GM21717 (cell line): ENCODE results near the gene WASF2.

Experiments
- ATAC-seq: cut with Tn5 transposase; IDR thresholded peaks from one replicate; pipeline ENCODE4 v1.9.1; 2021; ENCODE audit warnings: mild to moderate bottlenecking, moderate library complexity; ENCODE audit not compliant: unreplicated experiment

Gene WASF2

DNA sequence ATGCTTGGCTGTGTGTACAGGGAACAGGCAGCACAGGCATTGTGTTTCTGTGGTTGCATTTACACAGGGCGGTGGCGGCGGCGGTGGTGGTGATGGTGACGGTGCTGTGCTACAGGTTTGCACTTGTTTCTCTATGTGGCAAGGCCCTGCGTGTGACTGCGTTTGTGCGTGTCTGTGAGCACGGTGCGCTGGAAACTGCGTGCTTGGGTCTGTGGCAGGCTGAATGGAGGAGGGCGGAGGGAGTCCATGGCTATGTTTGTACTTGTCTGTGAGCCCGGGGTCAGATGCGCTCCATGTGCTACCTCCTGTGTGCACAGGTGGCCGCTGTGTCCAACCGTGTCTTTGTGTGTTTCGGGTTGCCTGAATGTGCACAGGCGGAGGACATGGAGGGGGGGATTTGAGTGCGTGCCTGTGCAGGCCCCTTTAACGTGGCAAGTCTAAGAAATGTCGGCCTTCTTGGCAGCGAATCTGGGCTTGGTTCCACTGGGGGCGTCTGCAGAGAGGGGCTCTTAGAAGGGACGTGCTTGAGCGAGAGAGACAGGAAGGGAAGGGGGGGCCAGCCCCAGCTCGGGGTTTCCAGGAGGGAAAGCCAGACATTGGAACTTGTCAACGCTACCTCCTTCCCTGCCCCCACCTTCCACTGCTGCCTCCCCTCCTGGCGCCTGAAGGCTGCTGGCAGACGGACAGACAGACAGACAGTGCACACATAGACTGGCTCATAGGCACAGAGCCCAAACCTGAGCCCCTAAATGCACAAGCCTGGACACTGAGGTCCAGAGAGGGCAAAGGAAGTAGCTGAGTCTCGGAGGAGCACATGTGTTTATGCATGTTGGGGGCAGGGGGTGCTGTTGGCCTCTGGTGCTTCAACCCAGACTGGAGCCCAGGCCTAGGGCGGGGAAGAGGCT lies 32.7 kb upstream of the WASF2 start:
- no peak for ATAC-seq

DNA sequence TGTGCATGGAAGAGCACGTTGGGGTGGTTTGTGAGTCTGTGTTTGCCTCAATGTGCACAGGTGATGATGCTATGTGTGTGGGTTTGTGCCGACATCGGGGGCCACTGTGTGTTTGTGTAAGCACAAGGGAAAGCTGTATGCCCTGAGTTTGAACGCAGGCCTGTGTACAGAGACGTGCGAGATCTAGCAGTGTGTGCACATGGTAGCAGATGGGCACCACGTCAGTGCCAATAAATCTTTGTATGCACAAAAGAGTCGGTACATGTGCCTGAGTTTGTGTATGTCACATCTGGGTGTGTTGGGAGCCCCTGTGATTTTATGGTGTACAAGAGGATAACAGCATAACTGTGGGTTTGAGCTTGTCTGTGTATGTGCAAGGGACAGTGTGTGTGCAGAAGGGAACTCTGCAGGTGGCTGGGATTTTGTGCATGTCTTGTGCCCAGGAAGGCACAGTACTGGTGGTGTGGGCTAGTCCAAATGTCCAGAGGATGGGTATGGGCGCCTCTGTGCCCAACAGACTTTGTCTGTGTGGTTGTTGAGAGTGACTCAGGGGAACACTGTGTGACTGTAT lies 32.0 kb upstream of the WASF2 start:
- no peak for ATAC-seq

DNA sequence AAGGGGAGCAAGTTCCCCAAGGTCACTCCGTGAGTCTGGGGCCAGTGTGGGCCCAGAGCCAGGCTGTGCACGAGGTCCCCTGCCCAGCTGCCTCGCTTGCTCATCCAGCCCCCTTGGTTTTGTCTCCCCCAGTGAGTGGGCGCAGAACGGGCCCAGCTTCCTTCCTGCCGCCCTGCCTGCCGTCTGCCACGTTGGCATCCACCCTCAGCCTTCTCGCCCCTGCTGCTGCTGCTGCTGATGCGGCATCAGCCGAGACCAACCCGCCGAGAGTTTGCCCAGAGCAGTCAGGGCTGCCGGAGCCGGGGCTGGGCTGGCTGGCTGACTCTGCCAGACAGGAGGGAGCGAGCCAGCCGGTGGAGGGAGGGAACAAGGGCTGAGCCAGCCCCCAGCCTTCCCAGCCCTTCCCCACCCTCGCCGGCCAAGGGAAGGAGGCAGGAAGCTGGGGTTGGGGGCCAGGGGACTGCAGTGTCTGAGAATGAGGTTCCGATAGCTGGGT lies 31.4 kb upstream of the WASF2 start:
- no peak for ATAC-seq

DNA sequence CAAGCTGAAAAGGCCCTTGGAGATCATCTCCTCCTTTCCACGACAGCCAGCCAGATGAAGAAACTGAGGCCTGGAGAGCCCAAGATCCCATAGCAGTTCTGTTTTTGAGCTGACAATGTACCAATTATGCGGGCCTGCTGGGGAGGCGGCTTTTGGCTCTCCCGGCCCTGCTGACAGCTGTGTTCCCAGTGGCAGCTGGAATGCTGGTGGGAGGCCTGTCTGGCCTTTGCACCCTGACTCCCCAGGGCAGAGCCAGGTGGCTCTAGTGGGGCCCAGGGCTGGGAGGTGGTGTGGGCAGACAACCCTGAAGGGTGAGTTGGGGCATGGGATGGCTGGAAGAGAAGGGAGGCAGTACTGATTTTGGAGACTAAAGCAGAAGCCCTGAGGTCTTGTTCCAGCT lies 30.7 kb upstream of the WASF2 start:
- ATAC-seq: no peak

DNA sequence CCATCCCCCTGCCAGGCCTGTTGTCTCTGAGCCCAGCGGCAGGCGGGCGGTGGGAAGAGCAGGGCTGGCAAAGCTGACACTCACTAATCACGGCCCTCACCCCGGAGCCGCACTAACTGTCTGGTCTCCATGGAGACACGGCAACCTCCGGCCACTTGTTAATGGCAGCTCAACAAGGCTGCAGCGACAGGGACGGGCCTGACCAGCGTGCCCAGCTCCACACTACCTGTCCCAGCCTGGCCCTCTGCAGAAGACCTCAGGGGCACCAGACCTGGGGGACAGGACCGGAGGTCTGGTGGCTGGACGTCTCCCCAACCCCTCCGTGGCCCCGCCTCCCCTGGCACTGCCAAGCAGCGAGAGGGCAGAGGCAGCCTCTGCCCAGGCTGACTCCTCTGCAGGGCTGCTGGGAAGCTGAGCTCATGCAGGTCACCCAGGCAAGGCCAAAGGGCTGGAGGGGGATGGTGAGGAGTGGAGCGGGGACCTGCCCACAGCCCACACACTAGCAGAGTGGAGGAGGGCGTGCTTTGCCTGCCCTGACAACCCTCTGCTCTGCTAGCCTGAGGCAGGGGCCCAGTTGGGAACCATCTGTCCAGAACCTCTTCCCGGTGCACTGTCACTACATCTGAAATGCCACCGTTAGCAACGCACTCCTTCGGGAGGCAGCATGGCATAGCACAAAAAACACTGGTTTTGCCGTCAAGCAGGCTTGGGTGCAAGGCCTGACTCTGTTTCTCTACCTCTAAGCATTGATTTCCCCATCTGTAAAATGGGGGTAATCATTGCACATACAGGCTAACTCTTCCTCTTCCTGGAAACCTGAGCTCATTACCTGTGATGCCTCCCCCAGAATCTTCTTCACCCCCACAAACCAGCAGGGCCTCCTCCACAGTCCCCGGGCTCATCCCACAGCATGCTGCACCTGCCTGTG lies 29.6 kb upstream of the WASF2 start:
- no peak for ATAC-seq

DNA sequence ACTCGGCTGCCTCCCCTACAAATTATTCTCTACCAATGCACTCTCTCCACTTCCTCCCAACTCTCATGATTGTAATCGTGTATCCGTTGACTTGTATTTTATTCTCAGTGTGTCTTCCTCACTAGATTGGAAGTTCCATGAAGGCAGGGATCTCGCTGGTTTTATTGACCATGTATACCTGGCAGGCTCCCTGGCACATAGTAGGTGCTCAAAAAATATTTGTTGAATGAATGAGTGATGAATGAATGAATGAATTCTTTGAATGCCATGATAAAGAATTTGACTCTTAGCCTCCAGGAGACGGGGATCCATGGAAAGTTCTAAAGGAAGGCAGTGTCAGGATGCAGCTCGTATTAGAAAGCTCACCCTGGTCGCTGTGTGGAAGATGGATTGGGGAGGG lies 28.8 kb upstream of the WASF2 start:
- no peak for ATAC-seq

DNA sequence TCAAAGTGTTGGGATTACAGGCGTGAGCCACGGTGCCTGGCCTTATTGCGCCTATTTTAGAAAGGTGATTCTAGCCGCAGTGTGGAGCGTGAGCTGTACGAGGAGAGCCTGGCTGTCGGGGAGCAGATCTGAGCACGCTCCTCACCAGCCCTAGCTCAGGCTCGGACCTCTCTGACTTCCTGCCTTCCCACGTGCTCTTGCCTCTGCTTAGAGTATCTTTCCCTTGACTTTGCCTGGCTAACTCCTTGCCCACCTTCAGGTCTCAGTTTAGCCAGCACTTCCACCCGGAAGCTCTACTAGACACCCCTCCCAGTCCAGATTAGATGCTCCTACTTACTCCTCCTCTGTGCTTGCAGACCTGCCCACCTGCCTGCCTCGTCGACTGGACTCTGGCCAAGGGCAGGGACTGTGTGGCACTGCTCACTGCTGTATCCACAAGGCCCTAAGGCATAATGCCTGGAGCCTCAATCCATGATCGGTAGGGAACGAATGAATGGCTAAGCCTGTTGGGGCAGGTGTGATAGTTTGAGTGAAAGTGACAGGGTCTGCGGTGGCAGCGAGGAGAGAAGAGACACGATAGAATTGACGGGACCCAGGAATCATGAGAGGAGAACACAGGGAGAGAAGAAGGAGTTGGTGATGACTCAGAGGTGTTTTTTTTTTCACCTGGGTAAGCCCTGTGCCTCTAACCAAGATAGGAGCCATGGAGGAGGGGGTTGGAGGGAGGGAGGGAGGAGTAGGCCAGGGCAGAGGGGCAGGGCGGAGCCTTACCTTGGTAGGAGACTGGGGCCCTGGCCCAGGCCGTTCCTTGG lies 28.1 kb upstream of the WASF2 start:
- no peak for ATAC-seq

DNA sequence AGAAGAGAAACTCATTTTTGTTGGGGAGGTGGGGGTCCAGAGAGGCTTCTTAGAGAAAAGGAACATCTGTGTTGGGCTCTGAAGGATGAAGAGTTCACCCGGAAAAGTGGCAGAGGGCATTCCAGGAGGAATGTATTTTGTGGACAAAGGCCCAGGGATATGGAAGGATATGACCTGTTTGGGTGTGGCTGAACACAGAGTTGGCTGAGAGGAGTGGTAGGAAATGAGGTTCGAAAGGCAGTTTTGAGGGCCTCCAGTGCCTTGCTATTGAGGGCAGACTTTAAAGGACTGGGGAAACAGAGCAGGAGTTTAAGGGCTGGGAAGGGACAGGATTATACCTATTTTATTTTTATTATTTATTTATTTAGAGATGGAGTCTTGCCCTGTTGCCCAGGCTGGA lies 27.3 kb upstream of the WASF2 start:
- no peak for ATAC-seq

DNA sequence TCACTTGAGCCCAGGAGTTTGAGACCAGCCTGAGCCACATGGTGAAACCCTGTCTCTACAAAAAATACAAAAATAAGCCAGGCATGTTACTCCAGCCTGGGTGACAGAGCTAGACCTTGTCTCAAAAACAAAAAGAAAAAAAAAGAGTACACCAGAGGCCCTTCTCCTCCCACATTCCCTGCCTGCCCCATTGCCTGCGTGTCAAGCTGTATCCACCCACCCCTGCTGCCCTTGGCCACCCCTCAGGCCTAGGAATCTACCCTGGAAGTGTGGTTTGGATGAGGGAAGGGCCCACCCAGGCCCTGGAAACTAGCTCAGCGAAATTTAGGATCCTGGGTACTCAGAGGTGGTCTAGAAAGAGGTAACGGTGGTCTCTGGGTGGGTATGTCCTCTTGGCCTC lies 25.7 kb upstream of the WASF2 start:
- ATAC-seq: no peak

DNA sequence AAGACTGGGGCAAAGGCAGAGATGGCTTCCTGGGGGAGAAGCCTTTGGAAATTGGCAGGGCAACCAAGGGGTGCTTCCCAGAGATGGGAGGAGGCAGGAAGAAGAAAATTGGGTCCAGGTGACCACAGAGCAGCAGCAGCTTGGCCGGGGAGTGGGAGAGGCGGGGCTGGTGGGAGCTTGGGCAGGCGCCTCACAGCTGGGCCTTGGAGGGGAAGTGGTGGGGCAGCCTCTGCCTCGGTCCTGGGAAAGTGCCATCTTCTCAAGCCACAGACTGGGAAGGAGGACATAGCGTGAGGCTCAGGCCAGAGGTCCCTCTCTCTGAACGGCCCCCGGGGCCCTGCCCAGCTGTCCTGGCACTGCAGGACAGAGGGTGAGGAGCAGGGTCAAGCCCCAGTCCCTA lies 24.0 kb upstream of the WASF2 start:
- no peak for ATAC-seq

DNA sequence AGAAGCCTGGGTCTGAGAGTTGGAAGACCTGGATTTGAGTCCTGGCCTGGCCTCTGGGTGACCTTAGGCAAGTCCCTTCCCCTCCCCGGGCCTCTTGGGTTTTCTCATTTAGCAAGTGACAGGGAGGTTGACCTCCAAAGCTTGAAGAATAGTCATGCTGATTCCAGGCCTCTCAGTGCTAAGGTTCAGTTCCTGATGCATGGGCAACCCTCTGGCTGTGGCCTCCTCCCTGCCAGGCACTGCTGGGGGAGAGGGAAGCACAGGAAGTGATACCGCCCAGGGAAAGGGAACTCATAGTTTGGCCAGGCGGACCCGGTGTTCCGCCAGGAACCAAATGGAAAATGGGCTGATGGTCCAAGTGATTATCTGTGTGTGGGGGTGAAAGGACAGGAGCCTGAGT lies 23.6 kb upstream of the WASF2 start:
- ATAC-seq: no peak

DNA sequence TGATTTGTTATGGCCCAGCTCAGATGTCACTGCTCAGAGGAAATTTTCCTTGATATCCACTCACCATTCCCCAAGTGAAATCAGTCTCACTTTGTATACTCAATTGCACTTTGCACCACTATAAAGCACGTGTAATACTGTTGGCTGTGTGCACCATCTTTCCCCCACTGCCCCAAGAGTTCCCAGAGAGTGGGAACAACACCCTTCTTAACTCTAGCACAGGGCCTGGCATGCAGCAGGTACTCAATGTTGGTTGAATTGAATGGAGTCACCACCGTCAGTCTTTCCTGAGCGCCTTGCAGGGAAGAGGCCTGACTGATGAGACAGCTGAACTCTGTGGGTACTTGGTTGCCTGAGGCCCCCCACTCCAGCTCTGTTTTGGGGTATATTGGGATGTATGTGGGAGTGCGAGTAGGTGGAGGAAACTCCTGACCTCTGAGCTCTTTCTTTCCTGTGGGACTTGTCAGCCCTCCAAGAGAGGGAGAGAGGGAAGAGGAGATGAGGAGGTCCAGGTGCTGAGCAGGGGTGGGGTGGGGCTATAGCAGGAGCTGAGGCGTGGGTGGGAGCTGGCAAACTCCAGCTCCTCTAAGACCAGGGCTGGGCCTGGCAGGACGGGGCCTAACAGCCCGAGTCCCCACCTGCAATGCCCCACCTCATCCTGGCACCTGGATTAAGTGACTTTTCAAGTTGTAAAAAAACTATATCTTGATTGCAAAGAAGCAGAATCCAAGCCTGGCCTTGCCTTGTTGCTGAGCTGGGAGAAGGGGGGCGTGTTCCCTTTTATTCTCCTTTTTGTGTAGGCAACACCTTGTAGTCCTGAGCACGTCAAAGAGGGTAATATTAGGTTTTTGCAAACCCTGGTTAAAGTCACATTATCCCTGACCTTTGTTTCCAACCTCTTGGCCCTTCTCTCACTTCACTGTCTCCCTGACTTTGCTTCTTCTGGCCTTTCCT lies 19.4 kb upstream of the WASF2 start:
- no peak for ATAC-seq

DNA sequence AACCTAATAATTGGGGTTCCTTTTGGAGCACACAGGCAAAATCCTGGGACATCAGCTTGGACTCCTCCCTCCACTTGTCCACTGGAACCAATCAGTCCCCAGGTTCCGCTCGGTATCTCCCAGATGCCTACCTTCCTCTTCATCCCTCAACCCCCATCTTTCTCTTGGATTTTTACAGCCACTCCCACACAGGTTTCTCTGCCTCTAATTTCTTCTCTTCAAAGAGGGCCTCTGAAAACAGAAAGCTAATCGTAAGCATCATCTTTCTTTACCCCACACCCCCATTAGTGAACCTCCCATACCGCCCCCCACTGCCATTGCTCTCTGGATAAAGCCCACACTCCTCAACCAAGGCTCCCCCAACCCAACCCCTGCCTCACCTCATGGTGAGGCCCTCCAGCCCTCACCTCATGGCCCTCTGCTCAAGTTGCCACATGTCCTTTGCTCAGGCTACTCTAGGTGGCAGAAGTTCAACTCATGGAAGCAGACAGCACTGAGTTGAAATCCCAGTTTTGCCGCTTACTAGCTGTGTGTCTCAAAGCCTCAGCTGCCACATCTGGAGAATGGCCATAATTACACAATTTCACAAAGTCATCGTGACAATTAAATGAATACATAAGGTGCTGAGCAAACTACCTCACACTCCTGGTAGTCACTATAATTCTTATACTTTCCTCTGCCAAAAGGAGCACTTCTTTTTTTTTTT lies 18.1 kb upstream of the WASF2 start:
- ATAC-seq: no peak

DNA sequence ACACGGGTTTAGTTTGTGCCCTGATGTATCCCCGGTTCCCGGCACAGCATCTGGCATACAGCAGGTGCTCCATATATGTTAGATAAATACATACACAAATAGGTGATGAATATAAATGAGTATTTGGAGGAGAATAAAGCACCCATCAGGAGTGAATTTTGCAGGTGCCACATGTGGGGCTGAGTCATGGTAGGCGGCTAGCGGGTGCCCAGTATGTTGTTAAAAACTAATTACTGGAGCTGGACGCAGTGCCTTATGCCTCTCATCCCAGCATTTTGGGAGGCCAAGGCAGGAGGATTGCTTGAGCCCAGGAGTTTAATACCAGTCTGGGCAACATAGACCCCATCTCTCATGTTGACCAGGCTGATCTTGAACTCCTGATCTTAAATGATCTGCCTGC lies 16.7 kb upstream of the WASF2 start:
- no peak for ATAC-seq

DNA sequence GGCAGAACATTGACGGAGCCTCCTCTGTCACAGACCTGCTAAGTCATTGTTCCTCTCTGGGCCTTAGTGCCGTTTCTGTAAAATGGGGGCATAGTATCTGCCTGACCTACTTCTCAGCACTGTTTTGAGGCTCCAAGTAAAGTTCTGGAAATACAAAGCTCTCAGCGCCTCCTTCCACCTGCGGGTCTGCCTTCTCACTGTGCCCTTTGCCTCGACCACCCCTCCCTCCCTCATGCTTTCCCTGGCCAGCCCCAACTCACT lies 15.4 kb upstream of the WASF2 start:
- no peak for ATAC-seq

DNA sequence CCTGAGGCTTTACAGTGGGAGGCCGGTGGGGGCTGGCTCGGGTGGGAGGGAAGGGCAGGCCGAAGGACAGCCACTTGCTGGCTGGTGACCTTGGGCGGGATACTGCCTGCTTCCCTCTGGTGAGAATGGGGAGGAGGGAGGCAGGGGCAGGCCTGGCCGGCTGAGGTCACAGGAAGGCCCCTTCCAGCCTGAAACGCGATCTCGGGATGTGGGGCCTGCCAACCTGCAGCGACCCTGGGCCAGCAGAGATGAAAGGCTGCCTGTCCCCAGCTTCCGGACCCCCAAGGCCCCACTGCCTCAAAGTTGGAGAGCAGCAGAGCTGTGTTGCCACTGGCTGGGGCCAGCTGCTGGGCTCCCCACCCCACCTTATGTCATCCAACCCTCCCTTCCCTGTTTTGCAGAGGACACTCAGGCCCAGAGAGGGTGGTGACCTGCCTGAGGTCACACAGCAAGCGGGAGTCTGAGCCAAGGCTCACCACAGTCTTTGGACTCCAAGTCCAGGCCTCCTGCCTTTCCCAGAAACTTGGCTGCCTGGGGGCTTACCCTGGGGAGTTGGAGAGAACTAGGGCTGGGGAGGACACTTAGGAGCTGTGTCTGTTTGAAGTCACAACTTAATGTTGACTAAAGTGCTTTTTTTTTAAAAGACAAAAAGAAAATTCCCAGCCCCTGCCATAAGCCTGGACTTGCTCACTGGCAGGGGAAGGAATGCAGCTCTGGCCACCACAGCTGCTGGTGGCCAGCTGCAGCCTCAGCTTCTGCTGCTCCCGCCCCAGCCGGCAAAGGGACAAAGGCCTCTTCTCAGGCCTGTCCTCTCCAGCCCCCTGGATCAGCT lies 14.8 kb upstream of the WASF2 start:
- ATAC-seq: no peak

DNA sequence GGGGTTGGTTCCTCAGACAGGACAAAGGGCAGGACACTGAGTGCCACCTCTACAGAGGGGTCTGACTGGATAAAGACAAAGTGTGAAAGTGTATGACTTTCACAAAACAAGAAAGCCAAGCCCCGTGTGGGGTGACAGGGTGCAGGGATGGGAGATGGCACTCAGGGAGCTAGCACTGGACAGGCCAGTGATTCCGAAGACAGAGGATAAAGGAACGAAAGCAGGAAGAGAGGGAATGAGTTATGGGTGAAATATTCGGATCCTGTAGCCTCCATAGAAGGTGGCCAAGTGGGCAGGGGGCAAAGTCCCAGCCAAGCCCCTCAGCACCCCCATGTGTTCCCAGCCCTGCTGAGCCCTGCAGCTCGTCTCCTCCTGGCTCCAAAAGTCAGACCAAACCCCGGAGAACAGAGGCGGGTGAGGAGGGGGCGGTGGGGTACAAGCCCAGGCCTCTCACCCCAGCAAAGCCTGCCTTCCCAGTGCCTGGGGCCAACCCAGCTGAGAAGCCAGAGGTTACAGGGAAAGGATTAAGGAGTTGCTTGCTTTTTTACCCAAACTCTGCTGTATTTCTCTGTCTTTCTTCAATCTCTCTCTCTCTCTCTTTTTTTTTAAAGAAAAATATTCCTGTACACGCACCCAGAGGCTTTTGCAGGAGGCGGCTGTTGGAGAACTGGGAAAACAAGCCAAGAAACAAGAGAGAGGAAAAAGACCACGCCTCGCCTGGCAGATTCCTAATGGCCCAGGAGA lies 14.0 kb upstream of the WASF2 start:
- no peak for ATAC-seq

DNA sequence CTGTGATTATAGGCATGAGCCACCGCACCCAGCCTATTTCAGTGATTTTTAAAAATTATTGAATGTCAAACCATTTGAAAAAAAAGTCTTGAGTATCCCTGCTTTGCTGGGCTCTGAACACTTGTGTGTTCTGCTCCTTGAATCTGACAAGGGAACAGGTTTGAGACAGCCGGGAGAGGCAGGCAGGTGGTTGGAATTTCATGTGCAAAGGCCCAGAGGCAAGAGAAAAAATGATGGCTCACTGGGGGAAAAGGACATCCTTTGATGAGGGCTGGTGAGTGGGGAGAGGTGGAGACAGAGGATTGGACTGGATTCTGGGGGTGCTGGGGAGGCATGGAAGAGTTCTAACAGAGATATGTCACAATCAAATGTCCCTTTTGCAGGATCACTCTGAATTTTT lies 13.1 kb upstream of the WASF2 start:
- no peak for ATAC-seq
